Activated T-helper 1 cell treated with anti-CD3 and anti-CD28 coated beads, Interleukin-12 subunit alpha, Interleukin-12 subunit beta, Interleukin-2, Interleukin-4 antibody, amounts not matched to agents 30 ng/mL and 10 ng/mL and 1 ng/mL, durations not matched to agents 14 hours and 24 hours and 36 hours (primary cell): Measurements from ENCODE around the gene KLHL6. TPM values are rescaled to one million over a fixed set of nuclear protein-coding genes. Genes with fewer than 3 reads are reported as not detected.
"Not testable (repeated sequence)": the region's sequence is repeated elsewhere in the genome, so short reads cannot be mapped to it uniquely, and the experiment has no call there.

Experiments
- DNase-seq: peaks from one replicate; pipeline ENCODE4 v3.0.0; 2021; ENCODE audit warnings: low spot score
- H3K27ac Mint-ChIP-seq: one replicate; pipeline ENCODE4 v1.8.0; 2021; ENCODE audit warnings: mild to moderate bottlenecking, mixed read lengths
- H3K27me3 Mint-ChIP-seq: one replicate; pipeline ENCODE4 v1.8.0; 2022; ENCODE audit warnings: mild to moderate bottlenecking, moderate library complexity, mixed read lengths; ENCODE audit not compliant: insufficient read depth
- H3K36me3 Mint-ChIP-seq: one replicate; pipeline ENCODE4 v1.8.0; 2021; ENCODE audit warnings: low read depth, mixed read lengths
- H3K4me1 Mint-ChIP-seq: one replicate; pipeline ENCODE4 v1.8.0; 2021; ENCODE audit warnings: low read depth, mixed read lengths
- H3K4me3 Mint-ChIP-seq: one replicate; pipeline ENCODE4 v1.8.0; 2021; ENCODE audit warnings: mild to moderate bottlenecking, moderate library complexity, mixed read lengths
- H3K9me3 Mint-ChIP-seq: one replicate; pipeline ENCODE4 v1.8.0; 2021; ENCODE audit warnings: mixed read lengths
- intact Hi-C: fragments of 100-400 bp; cut with micrococcal nuclease; formaldehyde crosslinking; loops from one replicate; pipeline ENCODE4 v1.15.1; 2024
- total RNA-seq: library from RNA; stranded (reverse); gene quantifications from 2 replicates; pipeline ENCODE4 v1.2.3, GENCODE V29; 2022

The KLHL6 gene
- total RNA-seq, 1 donor from 2014 or later, result 40.6 TPM

DNA sequence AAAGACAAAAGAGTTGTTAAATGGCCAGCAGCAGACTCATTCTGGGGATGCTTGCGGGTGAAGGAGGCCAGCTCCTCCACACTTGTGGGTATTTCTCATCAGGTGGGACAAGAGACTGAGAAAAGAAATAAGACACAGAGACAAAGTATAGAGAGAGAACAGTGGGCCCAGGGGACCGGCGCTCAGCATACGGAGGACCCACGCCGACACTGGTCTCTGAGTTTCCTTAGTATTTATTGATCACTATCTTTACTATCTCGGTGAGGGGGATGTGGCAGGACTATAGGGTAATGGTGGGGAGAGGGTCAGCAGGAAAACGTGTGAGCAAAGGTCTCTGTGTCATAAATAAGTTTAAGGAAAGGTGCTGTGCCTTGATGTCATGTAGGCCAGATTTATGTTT, 35.2 kb downstream of the KLHL6 start:
- H3K4me3 Mint-ChIP-seq, intact Hi-C loops, H3K9me3 Mint-ChIP-seq, DNase-seq, H3K27ac Mint-ChIP-seq, H3K27me3 Mint-ChIP-seq: not testable (repeated sequence)
- Mint-ChIP-seq H3K36me3 (peaks cover 43% of the 10 kb centered on the region), H3K4me1 (peaks cover 53% of the 10 kb centered on the region)

DNA sequence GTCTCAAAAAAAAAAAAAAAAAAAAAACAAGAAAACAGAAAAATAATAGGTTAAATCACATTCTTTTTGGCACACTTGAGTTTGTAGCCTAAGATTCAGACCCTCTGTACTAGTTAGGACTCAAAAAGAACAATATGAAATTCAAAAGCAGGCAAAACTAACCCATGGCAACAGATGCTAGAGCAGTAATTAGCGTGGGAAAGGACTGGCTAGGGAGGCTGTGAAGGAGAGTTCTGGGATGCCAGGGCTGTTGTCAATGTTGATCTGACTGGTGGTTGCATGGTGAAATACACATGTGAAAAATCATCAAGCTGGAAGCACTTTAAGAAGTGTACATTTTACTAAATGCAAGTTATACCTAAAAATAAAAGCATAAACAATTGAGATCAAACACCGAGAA, 35.6 kb downstream of the KLHL6 start:
- intact Hi-C loops, result no loop called here
- Mint-ChIP-seq H3K27me3 (no peaks in the 10 kb centered on the region), H3K4me3 (no peak overlapping the region), H3K4me1 (peaks cover 54% of the 10 kb centered on the region), H3K9me3 (no peaks in the 10 kb centered on the region), H3K27ac (no peak overlapping the region), H3K36me3 (peaks cover 41% of the 10 kb centered on the region)
- DNase-seq, result no peak

DNA sequence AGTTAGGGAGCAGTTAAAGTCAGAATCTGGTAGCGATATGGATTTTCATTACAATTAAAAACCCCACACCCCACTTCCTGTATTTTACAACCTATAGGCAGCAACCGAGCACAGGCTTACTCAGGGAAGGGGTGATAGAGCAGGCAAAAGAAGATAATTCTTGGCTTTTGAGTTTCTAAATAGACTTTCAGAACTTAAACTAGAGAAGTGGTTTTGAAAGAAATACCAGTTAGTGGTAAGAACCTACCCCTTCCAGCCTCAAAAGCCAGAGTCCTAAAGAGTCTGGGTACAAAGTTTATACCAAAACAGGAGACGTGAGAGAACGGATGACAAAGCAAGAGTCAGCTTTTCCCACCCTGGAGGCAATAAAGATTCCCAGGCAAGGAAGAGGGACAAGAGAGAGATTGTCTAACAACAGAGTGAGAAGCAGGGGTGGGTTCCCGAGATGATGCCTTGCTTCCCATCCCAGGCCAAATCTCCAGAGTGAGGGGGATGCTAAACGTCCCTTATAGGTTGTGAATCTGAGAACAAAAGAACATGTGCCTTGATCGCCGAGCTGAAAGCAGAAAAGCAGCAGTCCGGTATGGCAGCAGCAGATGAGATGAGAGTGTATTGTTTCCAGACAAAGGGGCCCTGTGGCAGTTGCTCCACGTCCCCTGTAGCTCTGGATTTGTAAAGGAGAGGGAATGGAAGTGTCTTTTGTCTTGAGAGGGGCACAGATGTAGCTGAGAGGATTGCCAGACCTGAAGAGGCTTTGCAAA, 36.8 kb downstream of the KLHL6 start:
- H3K4me1 Mint-ChIP-seq, result peaks cover 58% of the 10 kb centered on the region
- intact Hi-C loops, result no loop called here
- no peaks in the 10 kb centered on the region for H3K9me3 Mint-ChIP-seq
- H3K4me3 Mint-ChIP-seq, result peak overlapping the region; percentile 13
- H3K27ac Mint-ChIP-seq, result peak overlapping the region; percentile 72
- DNase-seq, result no peak
- no peaks in the 10 kb centered on the region for H3K27me3 Mint-ChIP-seq
- H3K36me3 Mint-ChIP-seq, result peaks cover 41% of the 10 kb centered on the region

DNA sequence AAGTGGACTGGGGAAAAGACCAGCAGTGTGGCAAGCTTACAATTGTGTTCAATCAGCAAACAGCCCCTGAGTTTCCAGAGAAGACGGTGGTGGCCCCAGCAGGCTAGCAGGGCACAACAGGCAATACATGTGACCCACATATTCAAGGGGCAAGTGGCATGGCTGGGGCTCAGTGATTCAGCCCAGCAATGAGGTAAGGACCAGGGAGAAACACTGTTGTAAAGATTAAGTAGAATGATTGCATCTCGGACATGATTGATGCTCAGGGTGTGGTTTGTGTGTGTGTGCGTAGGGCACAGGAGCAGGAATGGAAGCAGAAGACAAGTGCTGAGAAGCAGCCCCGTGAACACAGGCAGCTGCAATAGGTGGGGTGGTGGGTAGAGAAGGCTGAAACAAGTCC, 37.9 kb downstream of the KLHL6 start:
- Mint-ChIP-seq H3K9me3 (no peaks in the 10 kb centered on the region), H3K27me3 (no peaks in the 10 kb centered on the region), H3K36me3 (peaks cover 43% of the 10 kb centered on the region), H3K4me3 (no peak overlapping the region), H3K4me1 (peaks cover 66% of the 10 kb centered on the region), H3K27ac (peak overlapping the region; percentile 84)
- intact Hi-C loops, result loop anchor here (2.0 kb wide), 2 partner anchors 49 to 119 kb away; no protein-coding TSS in a partner anchor
- DNase-seq, result no peak

DNA sequence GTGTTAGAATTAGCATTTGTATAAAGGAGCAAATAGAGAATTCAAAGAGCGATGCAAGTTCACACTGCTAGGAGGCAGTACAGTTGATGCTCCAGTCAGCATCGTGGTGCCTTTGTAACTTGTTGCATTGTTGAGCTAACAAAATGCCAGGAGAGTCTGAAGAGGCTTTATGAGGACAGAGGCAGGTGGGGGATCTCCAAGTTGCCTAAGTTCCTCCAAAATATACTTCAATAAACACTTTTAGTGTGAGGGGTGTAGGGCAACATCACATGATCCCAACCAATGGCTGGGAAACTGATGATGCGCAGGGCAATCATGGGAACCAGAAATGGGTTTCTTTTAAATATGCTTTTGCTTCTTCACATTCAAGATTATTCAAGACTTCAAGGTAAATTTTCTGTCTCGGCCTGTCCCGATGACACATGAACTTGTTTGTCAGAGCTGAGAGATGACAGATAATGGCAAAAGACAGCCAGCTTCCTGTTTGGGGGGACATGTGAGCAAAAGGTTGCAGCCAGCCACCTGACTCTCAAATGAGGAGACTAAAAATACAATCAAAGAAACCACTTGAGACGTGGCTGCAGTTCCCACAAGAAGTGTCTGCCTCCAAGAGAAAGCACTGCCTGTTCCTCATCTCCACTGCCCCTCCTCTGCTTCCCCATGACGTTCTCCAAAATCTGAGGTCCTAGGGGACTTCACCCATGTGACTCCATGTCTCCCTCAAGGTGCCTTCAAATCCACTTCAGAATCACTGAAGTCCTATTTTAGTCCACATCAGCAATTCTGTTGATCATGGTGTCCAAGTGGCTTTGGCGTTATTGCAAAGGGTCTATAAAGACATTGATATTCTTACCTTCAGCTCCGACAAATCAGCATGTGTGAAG, 39.3 kb downstream of the KLHL6 start:
- intact Hi-C loops, result loop anchor here (1.0 to 2.0 kb wide), 3 partner anchors 39 to 121 kb away; partner anchors contain the start of gene KLHL6
- Mint-ChIP-seq H3K4me1 (peaks cover 77% of the 10 kb centered on the region), H3K36me3 (peaks cover 42% of the 10 kb centered on the region), H3K9me3 (no peaks in the 10 kb centered on the region), H3K27me3 (no peaks in the 10 kb centered on the region), H3K4me3 (peak overlapping the region; percentile 34), H3K27ac (peak overlapping the region; percentile 82)
- peak; percentile 58 for DNase-seq

DNA sequence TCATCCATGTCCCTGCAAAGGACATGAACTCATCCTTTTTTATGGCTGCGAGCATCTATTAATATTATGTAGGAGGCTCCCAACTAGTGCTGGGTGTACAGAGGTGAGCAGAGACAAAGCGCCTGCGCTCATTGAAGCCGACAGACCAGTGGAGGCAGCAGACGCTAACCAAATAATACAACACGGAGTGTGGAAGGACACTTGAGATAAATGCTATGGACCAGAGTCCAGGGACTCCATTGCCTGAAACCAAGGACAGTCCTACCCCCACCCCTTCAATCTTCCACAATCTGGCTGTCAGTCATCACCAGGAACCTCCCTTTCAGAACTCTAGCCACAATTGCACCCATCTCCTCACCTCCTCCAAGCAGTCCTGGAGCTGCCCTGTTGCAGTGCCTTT, 41.5 kb downstream of the KLHL6 start:
- Mint-ChIP-seq H3K36me3 (peaks cover 33% of the 10 kb centered on the region), H3K4me1 (peaks cover 72% of the 10 kb centered on the region), H3K27ac (peak overlapping the region; percentile 80), H3K4me3 (peak overlapping the region; percentile 69), H3K9me3 (no peaks in the 10 kb centered on the region), H3K27me3 (no peaks in the 10 kb centered on the region)
- DNase-seq, result no peak
- intact Hi-C loops, result no loop called here

DNA sequence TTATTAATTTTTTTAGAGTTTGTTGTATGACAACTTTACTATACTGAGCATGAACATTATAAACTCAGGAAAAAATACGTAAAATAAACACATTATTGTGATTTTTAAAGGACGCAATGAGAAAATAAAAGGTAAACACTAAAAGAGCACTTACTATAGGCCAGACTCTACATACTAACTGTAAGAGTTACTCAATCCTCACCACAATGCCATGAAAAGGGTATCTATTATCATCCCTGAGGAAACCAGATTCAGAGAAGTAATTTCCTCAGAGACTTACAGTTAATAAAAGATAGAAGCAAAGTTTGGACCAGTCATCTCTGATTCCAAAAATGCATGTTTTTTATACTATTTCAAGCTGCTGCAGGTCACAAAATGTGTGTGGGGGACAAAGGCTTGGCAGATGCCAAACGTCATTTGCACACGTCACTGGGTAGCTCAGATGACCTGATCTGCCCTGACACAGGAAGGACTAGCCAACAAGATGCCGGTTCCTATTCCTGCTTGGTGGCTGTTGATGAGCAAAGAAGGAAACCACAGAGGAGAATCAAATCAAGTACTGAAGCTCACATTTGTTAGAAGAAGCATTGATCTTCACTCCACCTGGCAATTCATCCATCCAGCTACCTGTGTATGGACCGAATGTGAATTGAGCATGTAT, 42.3 kb downstream of the KLHL6 start:
- peak; percentile 37 for DNase-seq
- Mint-ChIP-seq H3K4me3 (peak overlapping the region; percentile 20), H3K27ac (peak overlapping the region; percentile 82), H3K27me3 (no peaks in the 10 kb centered on the region), H3K4me1 (peaks cover 70% of the 10 kb centered on the region), H3K36me3 (peaks cover 33% of the 10 kb centered on the region), H3K9me3 (no peaks in the 10 kb centered on the region)
- intact Hi-C loops, result no loop called here

- H3K36me3 Mint-ChIP-seq, result peaks cover 34% of the 10 kb centered on the region
These were observed 44.0 kb downstream of the KLHL6 start for GRCh38 chr3:183511286-183512131.

GRCh38 chr3:183508821-183509220, 46.7 kb downstream of the KLHL6 start:
- Mint-ChIP-seq H3K27me3 (no peaks in the 10 kb centered on the region), H3K4me3 (no peak overlapping the region), H3K9me3 (no peaks in the 10 kb centered on the region), H3K27ac (no peak overlapping the region), H3K4me1 (peaks cover 36% of the 10 kb centered on the region), H3K36me3 (peaks cover 36% of the 10 kb centered on the region)
- intact Hi-C loops, result no loop called here
- DNase-seq, result no peak

More at GRCh38 chr3:183511286-183512131, 44.0 kb downstream of the KLHL6 start:
- Mint-ChIP-seq H3K4me1 (peaks cover 61% of the 10 kb centered on the region), H3K27ac (peak overlapping the region; percentile 21)
- H3K9me3 Mint-ChIP-seq, DNase-seq, H3K27me3 Mint-ChIP-seq, intact Hi-C loops, H3K4me3 Mint-ChIP-seq: not testable (repeated sequence)

GRCh38 chr3:183507551-183507950, 48.0 kb downstream of the KLHL6 start:
- no peak overlapping the region for H3K27ac Mint-ChIP-seq
- DNase-seq, result no peak
- H3K9me3 Mint-ChIP-seq, result no peaks in the 10 kb centered on the region
- no peak overlapping the region for H3K4me3 Mint-ChIP-seq
- peaks cover 40% of the 10 kb centered on the region for H3K36me3 Mint-ChIP-seq
- intact Hi-C loops, result no loop called here
- peaks cover 27% of the 10 kb centered on the region for H3K4me1 Mint-ChIP-seq
- H3K27me3 Mint-ChIP-seq, result no peaks in the 10 kb centered on the region

DNA sequence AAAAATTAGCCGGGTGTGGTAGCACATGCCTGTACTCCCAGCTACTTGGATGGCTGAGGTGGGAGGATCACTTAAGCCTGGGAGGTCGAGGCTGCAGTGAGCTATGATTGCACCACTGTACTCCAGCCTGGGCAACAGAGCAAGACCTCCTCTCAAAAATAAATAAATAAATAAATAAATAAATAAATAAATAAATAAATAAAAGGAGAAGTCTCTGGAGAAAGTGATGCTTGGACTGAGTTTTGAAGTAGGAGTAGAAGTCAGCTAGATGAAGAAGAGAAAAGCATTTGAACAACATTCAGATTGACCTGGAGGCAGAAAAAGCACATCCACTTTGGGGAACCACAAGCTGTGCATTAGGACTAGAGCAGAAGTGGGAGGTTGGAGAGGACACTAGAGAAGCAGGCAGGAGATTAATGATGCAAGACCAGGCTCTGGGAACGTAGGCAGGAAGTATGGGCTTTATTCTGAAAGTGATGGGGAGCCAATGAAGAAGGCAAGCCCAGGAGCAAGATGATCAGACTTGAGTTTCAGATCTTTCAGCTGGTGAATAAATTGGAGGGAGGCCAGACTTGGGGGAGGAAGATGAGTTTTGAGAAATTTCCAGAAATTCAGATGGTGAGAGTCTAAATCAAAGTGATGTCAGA, 48.7 kb downstream of the KLHL6 start:
- H3K4me3 Mint-ChIP-seq, result no peak overlapping the region
- peaks cover 38% of the 10 kb centered on the region for H3K36me3 Mint-ChIP-seq
- no peak overlapping the region for H3K27ac Mint-ChIP-seq
- H3K9me3 Mint-ChIP-seq, result no peaks in the 10 kb centered on the region
- peaks cover 22% of the 10 kb centered on the region for H3K4me1 Mint-ChIP-seq
- no peaks in the 10 kb centered on the region for H3K27me3 Mint-ChIP-seq
- intact Hi-C loops, result no loop called here
- no peak for DNase-seq

DNA sequence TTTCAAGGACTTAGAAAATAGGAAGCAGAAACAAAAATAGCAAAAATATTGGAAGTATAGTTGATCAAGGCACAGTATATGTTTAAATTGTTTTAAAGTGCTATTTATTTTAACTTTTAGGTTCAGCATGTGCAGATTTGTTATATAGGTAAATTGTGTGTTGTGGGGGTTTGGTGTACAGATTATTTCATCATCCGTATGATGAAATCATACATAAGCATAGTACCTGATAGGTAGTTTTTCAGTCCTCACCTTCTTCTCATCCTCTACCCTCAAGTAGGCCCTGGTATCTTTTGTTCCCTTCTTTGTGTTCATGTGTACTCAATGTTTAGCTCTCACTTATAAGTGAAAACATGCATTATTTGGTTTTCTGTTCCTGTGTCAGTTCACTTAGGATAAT, 50.9 kb downstream of the KLHL6 start:
- Mint-ChIP-seq H3K4me3 (no peak overlapping the region), H3K9me3 (no peaks in the 10 kb centered on the region), H3K36me3 (peaks cover 53% of the 10 kb centered on the region), H3K27me3 (no peaks in the 10 kb centered on the region), H3K4me1 (peaks cover 19% of the 10 kb centered on the region), H3K27ac (no peak overlapping the region)
- intact Hi-C loops, result no loop called here
- DNase-seq, result no peak
